GM18520 (cell line): ENCODE results near the gene ACAA1.

Source experiments
- ATAC-seq: cut with Tn5 transposase; IDR thresholded peaks from one replicate; pipeline ENCODE4 v1.9.1; 2021; ENCODE audit not compliant: unreplicated experiment

The ACAA1 gene

GRCh38 chr3:38119821-38120692 is 16.9 kb downstream of the ACAA1 start:
- ATAC-seq = no peak

GRCh38 chr3:38119248-38119544 is 17.7 kb downstream of the ACAA1 start:
- ATAC-seq = no peak

- no peak for ATAC-seq
Measured at GRCh38 chr3:38118421-38119247, 18.3 kb downstream of the ACAA1 start.

- ATAC-seq = peak; percentile 48
Measured at GRCh38 chr3:38117748-38118420, 19.0 kb downstream of the ACAA1 start.

GRCh38 chr3:38117163-38117716 is 19.7 kb downstream of the ACAA1 start:
- ATAC-seq = no peak

- no peak for ATAC-seq
Measured at GRCh38 chr3:38116471-38117162, 20.3 kb downstream of the ACAA1 start.

GRCh38 chr3:38115645-38116427 is 21.1 kb downstream of the ACAA1 start:
- ATAC-seq = no peak

GRCh38 chr3:38114875-38115644 is 21.9 kb downstream of the ACAA1 start:
- no peak for ATAC-seq

GRCh38 chr3:38114052-38114874 is 22.7 kb downstream of the ACAA1 start:
- ATAC-seq = no peak

GRCh38 chr3:38112378-38112761 is 24.6 kb downstream of the ACAA1 start:
- ATAC-seq = no peak

GRCh38 chr3:38111696-38112377 is 25.1 kb downstream of the ACAA1 start:
- ATAC-seq = no peak

- ATAC-seq = no peak
Measured at GRCh38 chr3:38111201-38111600, 25.7 kb downstream of the ACAA1 start.

- no peak for ATAC-seq
Measured at GRCh38 chr3:38110314-38111050, 26.4 kb downstream of the ACAA1 start.

GRCh38 chr3:38109580-38110313 is 27.2 kb downstream of the ACAA1 start:
- no peak for ATAC-seq

- no peak for ATAC-seq
Measured at GRCh38 chr3:38108649-38109579, 28.0 kb downstream of the ACAA1 start.
